NK-92 (cell line): ENCODE measurements around the gene HSPA4.

ENCODE experiments used
- DNase-seq: peaks from one replicate; lab custom pipeline; 2025; ENCODE audit not compliant: unreplicated experiment; lab: John Stamatoyannopoulos, UW

The HSPA4 gene

DNA sequence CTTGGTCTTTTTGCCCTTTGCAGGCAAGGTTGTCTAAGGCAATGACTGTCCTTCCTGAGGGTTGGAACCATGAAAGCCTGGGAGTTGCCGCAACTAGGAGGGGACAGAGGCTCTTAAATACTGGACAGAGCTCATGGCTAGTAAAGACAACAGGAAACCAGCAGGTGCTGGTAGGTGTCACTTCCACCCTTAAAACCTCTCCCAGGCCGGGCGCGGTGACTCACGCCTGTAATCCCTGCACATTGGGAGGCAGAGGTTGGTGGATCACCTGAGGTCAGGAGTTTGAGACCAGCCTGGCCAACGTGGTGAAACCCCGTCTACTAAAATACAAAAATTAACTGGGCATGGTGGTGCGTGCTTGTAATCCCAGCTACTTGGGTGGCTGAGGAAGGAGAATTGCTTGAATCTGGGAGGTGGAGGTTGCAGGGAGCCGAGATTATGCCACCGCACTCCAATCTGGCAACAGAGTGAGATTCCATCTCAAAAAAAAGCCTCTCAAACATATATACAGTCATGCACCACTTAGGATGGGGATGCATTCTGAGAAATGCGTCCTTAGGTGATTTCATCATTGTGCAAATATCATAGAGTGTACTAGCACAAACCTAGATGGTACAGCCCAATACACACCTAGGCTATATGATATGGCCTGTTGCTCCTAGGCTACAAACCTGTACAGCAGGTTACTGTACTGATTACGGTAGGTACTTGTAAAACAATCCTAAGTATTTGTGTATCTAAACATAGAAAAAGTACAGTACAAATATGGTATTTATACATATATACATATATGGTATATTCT is 102.7 kb downstream of the HSPA4 start:
- no peak for DNase-seq

DNA sequence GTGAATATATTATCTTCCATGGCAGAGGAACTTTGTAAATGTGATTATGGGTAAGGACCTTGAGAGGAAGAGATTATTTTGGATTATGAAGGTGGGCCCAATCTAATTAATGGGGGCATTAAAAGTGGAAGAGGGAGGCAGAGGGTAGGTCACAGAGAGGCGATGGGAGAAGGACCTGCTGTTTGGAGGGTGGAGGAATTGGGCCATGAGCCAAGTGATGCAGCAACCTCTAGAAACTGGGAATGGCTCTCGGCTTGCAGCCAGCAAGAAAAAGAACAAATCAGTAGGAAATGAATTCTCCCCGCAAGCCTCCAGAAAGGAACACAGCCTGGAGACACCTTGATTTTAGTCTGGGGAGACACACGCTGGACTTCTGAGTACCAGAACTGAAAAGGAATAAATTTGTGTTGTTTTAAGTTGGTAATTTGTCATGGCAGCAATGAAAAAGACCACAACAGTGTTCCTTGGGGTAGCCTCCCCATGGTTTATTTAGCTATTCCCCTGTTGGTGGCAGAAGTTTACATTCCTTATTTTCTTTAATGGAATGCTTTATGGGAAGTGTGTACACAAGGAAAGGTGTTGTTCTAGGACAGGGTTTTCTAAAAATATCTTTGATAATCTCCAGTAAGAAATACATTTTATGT is 103.6 kb downstream of the HSPA4 start:
- DNase-seq, result no peak
